DND-41 (cell line): ENCODE results near the gene SNAP47.

Experiments used
- CTCF ChIP-seq: IDR thresholded peaks from 2 replicates; pipeline ENCODE4 v1.5.1; 2012; ENCODE audit warnings: borderline replicate concordance, low read length, moderate library complexity, mild to moderate bottlenecking; ENCODE audit not compliant: poor library complexity, severe bottlenecking; ENCODE audit errors: extremely low read depth
- EZH2 ChIP-seq: IDR thresholded peaks from 3 replicates; pipeline ENCODE4 v1.6.1; 2012; ENCODE audit warnings: borderline replicate concordance, low read depth, mild to moderate bottlenecking, moderate library complexity, low read length, inconsistent platforms; ENCODE audit not compliant: severe bottlenecking

DNA sequence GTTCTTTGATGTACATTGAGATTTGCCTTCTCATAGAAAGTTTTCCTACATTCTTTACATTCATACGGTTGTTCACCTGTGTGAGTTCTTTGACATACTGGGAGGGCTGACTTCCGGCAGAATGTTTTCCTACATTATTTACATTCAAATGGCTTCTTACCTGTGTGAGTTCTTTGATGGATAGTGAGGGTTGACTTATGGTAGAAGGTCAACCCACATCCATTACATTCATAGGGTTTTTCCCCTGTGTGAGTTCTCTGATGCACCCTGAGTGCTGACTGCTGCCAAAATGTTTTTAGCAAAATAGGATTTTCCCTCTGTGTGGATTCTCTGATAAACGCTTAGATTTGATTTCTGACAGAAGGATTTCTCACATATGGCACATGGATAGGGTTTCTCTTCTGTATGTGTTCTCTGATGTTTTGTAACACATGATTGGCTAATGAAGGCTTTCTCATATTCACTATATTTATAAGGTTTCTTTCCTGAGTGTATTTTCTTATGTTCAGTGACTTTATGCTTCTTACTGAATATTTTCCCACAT, 37.8 kb upstream of the SNAP47 start:
- TF ChIP-seq CTCF (no peak), EZH2 (no peak)
